OCI-LY3 (cell line): ENCODE results near the gene CHN2.

Experiments used
- EZH2phosphoT487 ChIP-seq: fragments of 200-600 bp; shearing (Covaris generic); IDR thresholded peaks from 2 replicates; pipeline ENCODE4 v1.6.1; 2018; ENCODE audit warnings: antibody characterized with exemption, mixed run types, low read depth
- TF ChIP-seq, protein P1 (sequence below): fragments of 200-600, 300-600 bp; sonication (generic); IDR thresholded peaks from 2 replicates; pipeline ENCODE4 v1.5.1; 2014; ENCODE audit warnings: antibody characterized with exemption, low read length, low read depth

DNA sequence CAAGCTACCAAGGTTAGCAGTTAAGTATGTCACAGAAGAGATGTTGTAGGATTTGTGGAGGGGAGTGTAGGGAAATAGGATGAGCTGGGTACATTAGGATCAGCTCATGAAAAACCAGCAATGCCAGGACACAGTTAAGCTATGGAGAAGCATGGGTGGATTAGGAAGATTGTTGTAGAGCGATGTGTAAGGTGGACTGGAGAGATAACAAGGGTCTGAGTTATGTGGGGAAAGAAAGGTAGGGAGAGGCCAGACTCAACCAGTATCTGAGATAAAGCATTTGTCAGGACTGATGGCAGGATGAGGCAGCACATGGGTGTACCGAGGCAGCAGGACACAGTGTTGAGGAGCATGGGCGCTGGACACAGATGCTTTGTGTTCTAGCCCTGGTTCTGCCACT is 283.7 kb downstream of the CHN2 start:
- TF ChIP-seq, protein P1, sequence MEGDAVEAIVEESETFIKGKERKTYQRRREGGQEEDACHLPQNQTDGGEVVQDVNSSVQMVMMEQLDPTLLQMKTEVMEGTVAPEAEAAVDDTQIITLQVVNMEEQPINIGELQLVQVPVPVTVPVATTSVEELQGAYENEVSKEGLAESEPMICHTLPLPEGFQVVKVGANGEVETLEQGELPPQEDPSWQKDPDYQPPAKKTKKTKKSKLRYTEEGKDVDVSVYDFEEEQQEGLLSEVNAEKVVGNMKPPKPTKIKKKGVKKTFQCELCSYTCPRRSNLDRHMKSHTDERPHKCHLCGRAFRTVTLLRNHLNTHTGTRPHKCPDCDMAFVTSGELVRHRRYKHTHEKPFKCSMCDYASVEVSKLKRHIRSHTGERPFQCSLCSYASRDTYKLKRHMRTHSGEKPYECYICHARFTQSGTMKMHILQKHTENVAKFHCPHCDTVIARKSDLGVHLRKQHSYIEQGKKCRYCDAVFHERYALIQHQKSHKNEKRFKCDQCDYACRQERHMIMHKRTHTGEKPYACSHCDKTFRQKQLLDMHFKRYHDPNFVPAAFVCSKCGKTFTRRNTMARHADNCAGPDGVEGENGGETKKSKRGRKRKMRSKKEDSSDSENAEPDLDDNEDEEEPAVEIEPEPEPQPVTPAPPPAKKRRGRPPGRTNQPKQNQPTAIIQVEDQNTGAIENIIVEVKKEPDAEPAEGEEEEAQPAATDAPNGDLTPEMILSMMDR: no peak
- no peak for TF ChIP-seq EZH2phosphoT487
